Measurements from ENCODE around the gene SUGP1. TPM values are rescaled to one million over a fixed set of nuclear protein-coding genes. Genes with fewer than 3 reads are reported as not detected.

The SUGP1 gene
- total and polyA plus RNA-seq, 2 of the 4 experiments (the other 2 are of a cell fraction): 33.2 to 35.8 TPM

DNA sequence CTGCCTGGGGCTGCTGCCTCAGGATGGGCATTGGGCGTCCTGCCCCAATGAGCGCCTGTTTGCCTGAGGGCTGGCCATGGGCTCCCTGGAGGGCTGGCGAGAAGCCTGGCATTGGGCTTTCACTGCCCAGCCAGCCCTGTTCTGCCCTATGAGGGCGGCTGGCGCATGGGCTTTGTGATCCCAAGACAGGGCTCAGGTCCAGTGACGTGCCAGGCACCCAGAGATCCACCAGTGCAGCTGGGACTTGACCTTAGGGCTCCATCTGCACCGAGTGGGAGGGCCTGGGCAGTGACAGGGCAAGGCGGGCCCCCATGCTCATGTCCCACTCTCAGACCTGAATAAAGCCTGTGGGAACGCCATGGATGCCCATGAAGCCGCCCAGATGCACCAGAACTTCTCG, 34.6 kb upstream of the SUGP1 start:
- no peak overlapping the region for H3K9ac ChIP-seq (ENCODE audit: low read depth, low read length)
- peak overlapping the region; percentile 39 for H2AK9ac ChIP-seq (replicated peaks; ENCODE audit: low read depth, low read length, poor library complexity)
- no peaks in the 10 kb centered on the region for H3K4me1 ChIP-seq (ENCODE audit: control insufficient read depth, insufficient read depth, low read length)
- H3K27me3 ChIP-seq (ENCODE audit: control insufficient read depth, insufficient read depth, low read length): no peaks in the 10 kb centered on the region
- no peaks in the 10 kb centered on the region for H4K20me1 ChIP-seq (ENCODE audit: insufficient read depth, low read length)
- ATAC-seq (ENCODE audit: low read depth) (no peak), DNase-seq (no peak)
- dilution Hi-C loops (cut with HindIII; ENCODE audit: low sequenced_read_pairs, unreplicated experiment): no loop called here
- no peak overlapping the region for H3K18ac ChIP-seq (ENCODE audit: low read depth, low read length)
- H2BK5ac ChIP-seq (ENCODE audit: low read depth, low read length, poor library complexity, severe bottlenecking): no peak overlapping the region
- H4K8ac ChIP-seq (ENCODE audit: low read depth in 2 of 2, low read length in 2 of 2): no peak overlapping the region
- H3K14ac ChIP-seq (replicated peaks; ENCODE audit: low read depth, low read length): no peak overlapping the region
- no peak overlapping the region for H2BK15ac ChIP-seq (ENCODE audit: low read depth, low read length)
- ChIA-PET POLR2A (ENCODE audit: unreplicated experiment) (no interaction called here), CTCF (no interaction called here)
- H4K91ac ChIP-seq (ENCODE audit: insufficient read depth, low read depth, low read length): no peak overlapping the region
- in situ Hi-C loops (cut with MboI; ENCODE audit: low sequenced_read_pairs): no loop called here
- no peak overlapping the region for H3K4ac ChIP-seq (ENCODE audit: low read depth, low read length)
- no peaks in the 10 kb centered on the region for H3K79me1 ChIP-seq (ENCODE audit: low read depth in 1 of 2, low read length in 2 of 2)
- BruUV-seq (replicated peaks): no TSS peak
- no peak overlapping the region for H4K5ac ChIP-seq (ENCODE audit: low read depth, low read length)
- no peaks in the 10 kb centered on the region for H3K9me3 ChIP-seq (ENCODE audit: control insufficient read depth, insufficient read depth, low read length)
- no peak overlapping the region for H3K4me2 ChIP-seq (ENCODE audit: low read depth, low read length)
- no peak overlapping the region for H3K23ac ChIP-seq (ENCODE audit: low read depth, low read length)
- peaks cover 65% of the 10 kb centered on the region for H3K36me3 ChIP-seq (ENCODE audit: control insufficient read depth, insufficient read depth, low read length)
- H3K56ac ChIP-seq (ENCODE audit: extremely low read depth, insufficient read depth, low read length): no peak overlapping the region
- intact Hi-C loops (cut with micrococcal nuclease): no loop called here
- no peak overlapping the region for H2BK20ac ChIP-seq (ENCODE audit: low read depth, low read length)
- no peak overlapping the region for H2AK5ac ChIP-seq (ENCODE audit: low read depth, low read length)
- H3K4me3 ChIP-seq (ENCODE audit: insufficient read depth, low read depth, low read length): no peak overlapping the region
- no peak overlapping the region for H3K27ac ChIP-seq (ENCODE audit: insufficient read depth, low read length)
- H3K9me1 ChIP-seq (ENCODE audit: insufficient read depth, low read length): no peaks in the 10 kb centered on the region
- H2BK120ac ChIP-seq (ENCODE audit: low read depth, low read length): no peak overlapping the region
- peak overlapping the region; percentile 49 for H2AFZ ChIP-seq (replicated peaks; ENCODE audit: low read length, poor library complexity)
- TF ChIP-seq CEBPB (IDR thresholded peaks at IDR 0.05; ENCODE audit: low read depth, low read length) (no peak), RCOR1 (IDR thresholded peaks at IDR 0.05; ENCODE audit: insufficient replicate concordance, low read length) (no peak), MAZ (IDR thresholded peaks at IDR 0.05; ENCODE audit: borderline replicate concordance, low read depth, low read length) (no peak), FOS (IDR thresholded peaks at IDR 0.05; ENCODE audit: low read depth, low read length) (no peak), MAFK (IDR thresholded peaks at IDR 0.05; ENCODE audit: low read depth, low read length) (no peak), RFX5 (IDR thresholded peaks at IDR 0.05; ENCODE audit: low read depth, low read length) (no peak), POLR2A (IDR thresholded peaks at IDR 0.05; ENCODE audit: low read depth, low read length) (no peak), CHD1 (IDR thresholded peaks at IDR 0.05; ENCODE audit: low read depth, low read length) (no peak), SMC3 (IDR thresholded peaks at IDR 0.05; ENCODE audit: low read depth, low read length) (no peak), NFE2L2 (IDR thresholded peaks at IDR 0.05; ENCODE audit: low read depth, low read length) (no peak), BHLHE40 (IDR thresholded peaks at IDR 0.05; ENCODE audit: low read depth, low read length) (no peak), MXI1 (IDR thresholded peaks at IDR 0.05; ENCODE audit: borderline replicate concordance, low read depth, low read length) (no peak)
- TF ChIP-seq, protein P1, sequence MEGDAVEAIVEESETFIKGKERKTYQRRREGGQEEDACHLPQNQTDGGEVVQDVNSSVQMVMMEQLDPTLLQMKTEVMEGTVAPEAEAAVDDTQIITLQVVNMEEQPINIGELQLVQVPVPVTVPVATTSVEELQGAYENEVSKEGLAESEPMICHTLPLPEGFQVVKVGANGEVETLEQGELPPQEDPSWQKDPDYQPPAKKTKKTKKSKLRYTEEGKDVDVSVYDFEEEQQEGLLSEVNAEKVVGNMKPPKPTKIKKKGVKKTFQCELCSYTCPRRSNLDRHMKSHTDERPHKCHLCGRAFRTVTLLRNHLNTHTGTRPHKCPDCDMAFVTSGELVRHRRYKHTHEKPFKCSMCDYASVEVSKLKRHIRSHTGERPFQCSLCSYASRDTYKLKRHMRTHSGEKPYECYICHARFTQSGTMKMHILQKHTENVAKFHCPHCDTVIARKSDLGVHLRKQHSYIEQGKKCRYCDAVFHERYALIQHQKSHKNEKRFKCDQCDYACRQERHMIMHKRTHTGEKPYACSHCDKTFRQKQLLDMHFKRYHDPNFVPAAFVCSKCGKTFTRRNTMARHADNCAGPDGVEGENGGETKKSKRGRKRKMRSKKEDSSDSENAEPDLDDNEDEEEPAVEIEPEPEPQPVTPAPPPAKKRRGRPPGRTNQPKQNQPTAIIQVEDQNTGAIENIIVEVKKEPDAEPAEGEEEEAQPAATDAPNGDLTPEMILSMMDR (conservative IDR thresholded peaks at IDR 0.05; ENCODE audit: low read depth, low read length): no peak
- TF ChIP-seq, protein P2, sequence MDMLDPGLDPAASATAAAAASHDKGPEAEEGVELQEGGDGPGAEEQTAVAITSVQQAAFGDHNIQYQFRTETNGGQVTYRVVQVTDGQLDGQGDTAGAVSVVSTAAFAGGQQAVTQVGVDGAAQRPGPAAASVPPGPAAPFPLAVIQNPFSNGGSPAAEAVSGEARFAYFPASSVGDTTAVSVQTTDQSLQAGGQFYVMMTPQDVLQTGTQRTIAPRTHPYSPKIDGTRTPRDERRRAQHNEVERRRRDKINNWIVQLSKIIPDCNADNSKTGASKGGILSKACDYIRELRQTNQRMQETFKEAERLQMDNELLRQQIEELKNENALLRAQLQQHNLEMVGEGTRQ (IDR thresholded peaks at IDR 0.05; ENCODE audit: low read depth, low read length): no peak
- TF ChIP-seq, protein P3, sequence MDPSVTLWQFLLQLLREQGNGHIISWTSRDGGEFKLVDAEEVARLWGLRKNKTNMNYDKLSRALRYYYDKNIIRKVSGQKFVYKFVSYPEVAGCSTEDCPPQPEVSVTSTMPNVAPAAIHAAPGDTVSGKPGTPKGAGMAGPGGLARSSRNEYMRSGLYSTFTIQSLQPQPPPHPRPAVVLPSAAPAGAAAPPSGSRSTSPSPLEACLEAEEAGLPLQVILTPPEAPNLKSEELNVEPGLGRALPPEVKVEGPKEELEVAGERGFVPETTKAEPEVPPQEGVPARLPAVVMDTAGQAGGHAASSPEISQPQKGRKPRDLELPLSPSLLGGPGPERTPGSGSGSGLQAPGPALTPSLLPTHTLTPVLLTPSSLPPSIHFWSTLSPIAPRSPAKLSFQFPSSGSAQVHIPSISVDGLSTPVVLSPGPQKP (IDR thresholded peaks at IDR 0.05; ENCODE audit: borderline replicate concordance, low read depth, low read length): no peak
- 94% methylated on average over 9 of the region's 11 CpGs; no CpG with 5 or more reads in 1 of the 2 experiments for WGBS, 2 experiments (ENCODE audit: extremely low coverage in 2 of 2, insufficient read length in 1 of 2)

Data from IMR-90 (cell line).